Measurements from ENCODE around the gene C5orf22. TPM values are rescaled to one million over a fixed set of nuclear protein-coding genes. Genes with fewer than 3 reads are reported as not detected.

C5orf22 gene
- total and polyA plus RNA-seq, 2 of the 4 experiments (the other 2 are of a cell fraction), result 11.2 to 19.9 TPM

- Histone ChIP-seq H3K9me1 (ENCODE audit: insufficient read depth, low read length) (no peaks in the 10 kb centered on the region), H3K9ac (ENCODE audit: low read depth, low read length) (no peak overlapping the region), H3K4me1 (ENCODE audit: control insufficient read depth, insufficient read depth, low read length) (no peaks in the 10 kb centered on the region), H3K27ac (ENCODE audit: insufficient read depth, low read length) (no peak overlapping the region), H3K18ac (ENCODE audit: low read depth, low read length) (no peak overlapping the region), H3K4me3 (ENCODE audit: insufficient read depth, low read depth, low read length) (no peak overlapping the region), H2AK5ac (ENCODE audit: low read depth, low read length) (no peak overlapping the region), H2BK20ac (ENCODE audit: low read depth, low read length) (no peak overlapping the region), H2AFZ (replicated peaks; ENCODE audit: low read length, poor library complexity) (no peak overlapping the region), H4K5ac (ENCODE audit: low read depth, low read length) (no peak overlapping the region), H3K79me1 (ENCODE audit: low read depth in 1 of 2, low read length in 2 of 2) (no peaks in the 10 kb centered on the region), H2BK5ac (ENCODE audit: low read depth, low read length, poor library complexity, severe bottlenecking) (no peak overlapping the region), H3K56ac (ENCODE audit: extremely low read depth, insufficient read depth, low read length) (no peak overlapping the region), H3K4me2 (ENCODE audit: low read depth, low read length) (no peak overlapping the region), H3K23ac (ENCODE audit: low read depth, low read length) (no peak overlapping the region), H4K91ac (ENCODE audit: insufficient read depth, low read depth, low read length) (no peak overlapping the region), H2AK9ac (replicated peaks; ENCODE audit: low read depth, low read length, poor library complexity) (no peak overlapping the region), H2BK15ac (ENCODE audit: low read depth, low read length) (no peak overlapping the region), H3K4ac (ENCODE audit: low read depth, low read length) (no peak overlapping the region), H3K36me3 (ENCODE audit: control insufficient read depth, insufficient read depth, low read length) (no peaks in the 10 kb centered on the region), H4K20me1 (ENCODE audit: insufficient read depth, low read length) (no peaks in the 10 kb centered on the region), H4K8ac (ENCODE audit: low read depth in 2 of 2, low read length in 2 of 2) (no peak overlapping the region), H3K9me3 (ENCODE audit: control insufficient read depth, insufficient read depth, low read length) (no peaks in the 10 kb centered on the region), H3K14ac (replicated peaks; ENCODE audit: low read depth, low read length) (no peak overlapping the region), H2BK120ac (ENCODE audit: low read depth, low read length) (no peak overlapping the region), H3K27me3 (ENCODE audit: control insufficient read depth, insufficient read depth, low read length) (peaks cover 5% of the 10 kb centered on the region)
- intact Hi-C loops (cut with micrococcal nuclease) (no loop called here), in situ Hi-C loops (cut with MboI; ENCODE audit: low sequenced_read_pairs) (no loop called here), dilution Hi-C loops (cut with HindIII; ENCODE audit: low sequenced_read_pairs, unreplicated experiment) (no loop called here)
- DNase-seq (no peak), ATAC-seq (ENCODE audit: low read depth) (no peak)
- POLR2A ChIA-PET (ENCODE audit: unreplicated experiment), result no interaction called here
- CTCF ChIA-PET, result interaction anchor here (1.6 kb wide), 1 partner anchor 230 kb away, joined by 4 read pairs; no protein-coding TSS in a partner anchor
- TF ChIP-seq RFX5 (IDR thresholded peaks at IDR 0.05; ENCODE audit: low read depth, low read length) (no peak), CTCF (conservative IDR thresholded peaks at IDR 0.05; ENCODE audit: low read depth, low read length) (no peak), CHD1 (IDR thresholded peaks at IDR 0.05; ENCODE audit: low read depth, low read length) (no peak), BHLHE40 (IDR thresholded peaks at IDR 0.05; ENCODE audit: low read depth, low read length) (no peak)
- TF ChIP-seq, protein P1, sequence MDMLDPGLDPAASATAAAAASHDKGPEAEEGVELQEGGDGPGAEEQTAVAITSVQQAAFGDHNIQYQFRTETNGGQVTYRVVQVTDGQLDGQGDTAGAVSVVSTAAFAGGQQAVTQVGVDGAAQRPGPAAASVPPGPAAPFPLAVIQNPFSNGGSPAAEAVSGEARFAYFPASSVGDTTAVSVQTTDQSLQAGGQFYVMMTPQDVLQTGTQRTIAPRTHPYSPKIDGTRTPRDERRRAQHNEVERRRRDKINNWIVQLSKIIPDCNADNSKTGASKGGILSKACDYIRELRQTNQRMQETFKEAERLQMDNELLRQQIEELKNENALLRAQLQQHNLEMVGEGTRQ (IDR thresholded peaks at IDR 0.05; ENCODE audit: low read depth, low read length), result no peak
- WGBS, 2 experiments (ENCODE audit: extremely low coverage in 2 of 2, insufficient read length in 1 of 2), result no CpG with 5 or more reads among the region's 2 CpGs
- BruUV-seq (replicated peaks), result no TSS peak
These were observed 47.5 kb downstream of the C5orf22 start for GRCh38 chr5:31579558-31579957.
